OCI-LY1 (cell line): Measurements from ENCODE around the gene MAD1L1.

Experiments
- H2AFZ ChIP-seq: fragments of 200-600 bp; sonication (generic), shearing (Covaris generic); 2 replicates; pipeline ENCODE4 v1.6.0; 2014; ENCODE audit warnings: antibody characterized with exemption, mild to moderate bottlenecking, low read length
- H3F3A ChIP-seq: fragments of 200-600 bp; sonication (generic), shearing (Covaris generic); 2 replicates; pipeline ENCODE4 v1.6.0; 2014; ENCODE audit warnings: mild to moderate bottlenecking, antibody characterized with exemption, low read length, moderate library complexity; ENCODE audit not compliant: insufficient read depth
- H3K27ac ChIP-seq: fragments of 200-600 bp; sonication (generic); 2 replicates; pipeline ENCODE4 v1.5.1; 2014; ENCODE audit warnings: low read length, mixed run types, mild to moderate bottlenecking, low read depth; ENCODE audit not compliant: poor library complexity, severe bottlenecking
- H3K27me3 ChIP-seq: fragments of 200-600 bp; sonication (generic); 2 replicates; pipeline ENCODE4 v1.6.0; 2014; ENCODE audit warnings: antibody characterized with exemption, mild to moderate bottlenecking, low read length, moderate library complexity; ENCODE audit not compliant: insufficient read depth
- H3K36me3 ChIP-seq: fragments of 200-600 bp; sonication (generic); 2 replicates; pipeline ENCODE4 v1.6.1; 2014; ENCODE audit warnings: mild to moderate bottlenecking, antibody characterized with exemption, low read length, moderate library complexity, mixed read lengths; ENCODE audit not compliant: insufficient read depth
- H3K4me1 ChIP-seq: fragments of 200-600 bp; sonication (generic); 2 replicates; pipeline ENCODE4 v1.5.1; 2014; ENCODE audit warnings: mild to moderate bottlenecking, low read length, moderate library complexity; ENCODE audit not compliant: insufficient read depth, severe bottlenecking
- H3K4me2 ChIP-seq: fragments of 200-600 bp; sonication (generic), shearing (Covaris generic); 2 replicates; pipeline ENCODE4 v1.6.1; 2014; ENCODE audit warnings: low read length
- H3K4me3 ChIP-seq: fragments of 200-600 bp; sonication (generic); 2 replicates; pipeline ENCODE4 v1.5.1; 2014; ENCODE audit warnings: low read length, low read depth, mild to moderate bottlenecking, mixed read lengths; ENCODE audit not compliant: poor library complexity, severe bottlenecking
- H3K79me2 ChIP-seq: fragments of 200-600 bp; shearing (Covaris generic); 2 replicates; pipeline ENCODE4 v1.6.1; 2016; ENCODE audit warnings: mixed run types, low read length, mixed read lengths; ENCODE audit not compliant: insufficient read depth
- H3K9ac ChIP-seq: fragments of 200-600 bp; sonication (generic), shearing (Covaris generic); 2 replicates; pipeline ENCODE4 v1.6.1; 2014; ENCODE audit warnings: mild to moderate bottlenecking, low read length, mixed read lengths
- H3K9me2 ChIP-seq: fragments of 200-600 bp; sonication (generic), shearing (Covaris generic); 2 replicates; pipeline ENCODE4 v1.6.1; 2014; ENCODE audit warnings: low read depth, mild to moderate bottlenecking, low read length, mixed read lengths
- H3K9me3 ChIP-seq: fragments of 200-600 bp; shearing (Covaris generic); 2 replicates; pipeline ENCODE4 v1.6.1; 2014; ENCODE audit warnings: low read length, mixed read lengths
- H4K20me1 ChIP-seq: fragments of 200-600 bp; sonication (generic), shearing (Covaris generic); 2 replicates; pipeline ENCODE4 v1.6.0; 2016; ENCODE audit warnings: mild to moderate bottlenecking, low read length; ENCODE audit not compliant: insufficient read depth
- EZH2 ChIP-seq: fragments of 200-600 bp; sonication (generic), shearing (Covaris generic); IDR thresholded peaks from 2 replicates; pipeline ENCODE4 v1.8.0; 2017; ENCODE audit warnings: borderline replicate concordance, mixed run types, mild to moderate bottlenecking, antibody characterized with exemption, low read length, moderate library complexity, mixed read lengths
- TF ChIP-seq, protein P1 (sequence below): fragments of 200-600 bp; sonication (generic), shearing (Covaris generic); IDR thresholded peaks from 2 replicates; pipeline ENCODE4 v1.5.1; 2017; ENCODE audit warnings: mild to moderate bottlenecking, antibody characterized with exemption, low read length, moderate library complexity, mixed read lengths

Gene MAD1L1

GRCh38 chr7:2199956-2200583 lies 32.7 kb downstream of the MAD1L1 start:
- H3K9me2 ChIP-seq = no peaks in the 10 kb centered on the region
- no peaks in the 10 kb centered on the region for H3K79me2 ChIP-seq
- H3K27ac ChIP-seq = no peak overlapping the region
- no peaks in the 10 kb centered on the region for H3K27me3 ChIP-seq
- no peak overlapping the region for H3K9ac ChIP-seq
- no peak overlapping the region for H2AFZ ChIP-seq
- H4K20me1 ChIP-seq = no peaks in the 10 kb centered on the region
- no peak overlapping the region for H3K4me3 ChIP-seq
- no peak for TF ChIP-seq EZH2
- TF ChIP-seq, protein P1, sequence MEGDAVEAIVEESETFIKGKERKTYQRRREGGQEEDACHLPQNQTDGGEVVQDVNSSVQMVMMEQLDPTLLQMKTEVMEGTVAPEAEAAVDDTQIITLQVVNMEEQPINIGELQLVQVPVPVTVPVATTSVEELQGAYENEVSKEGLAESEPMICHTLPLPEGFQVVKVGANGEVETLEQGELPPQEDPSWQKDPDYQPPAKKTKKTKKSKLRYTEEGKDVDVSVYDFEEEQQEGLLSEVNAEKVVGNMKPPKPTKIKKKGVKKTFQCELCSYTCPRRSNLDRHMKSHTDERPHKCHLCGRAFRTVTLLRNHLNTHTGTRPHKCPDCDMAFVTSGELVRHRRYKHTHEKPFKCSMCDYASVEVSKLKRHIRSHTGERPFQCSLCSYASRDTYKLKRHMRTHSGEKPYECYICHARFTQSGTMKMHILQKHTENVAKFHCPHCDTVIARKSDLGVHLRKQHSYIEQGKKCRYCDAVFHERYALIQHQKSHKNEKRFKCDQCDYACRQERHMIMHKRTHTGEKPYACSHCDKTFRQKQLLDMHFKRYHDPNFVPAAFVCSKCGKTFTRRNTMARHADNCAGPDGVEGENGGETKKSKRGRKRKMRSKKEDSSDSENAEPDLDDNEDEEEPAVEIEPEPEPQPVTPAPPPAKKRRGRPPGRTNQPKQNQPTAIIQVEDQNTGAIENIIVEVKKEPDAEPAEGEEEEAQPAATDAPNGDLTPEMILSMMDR = no peak
- peaks cover 6% of the 10 kb centered on the region for H3K9me3 ChIP-seq
- H3K4me2 ChIP-seq = no peak overlapping the region
- H3F3A ChIP-seq = no peaks in the 10 kb centered on the region
- H3K4me1 ChIP-seq = peaks cover 18% of the 10 kb centered on the region
- peaks cover 48% of the 10 kb centered on the region for H3K36me3 ChIP-seq

DNA sequence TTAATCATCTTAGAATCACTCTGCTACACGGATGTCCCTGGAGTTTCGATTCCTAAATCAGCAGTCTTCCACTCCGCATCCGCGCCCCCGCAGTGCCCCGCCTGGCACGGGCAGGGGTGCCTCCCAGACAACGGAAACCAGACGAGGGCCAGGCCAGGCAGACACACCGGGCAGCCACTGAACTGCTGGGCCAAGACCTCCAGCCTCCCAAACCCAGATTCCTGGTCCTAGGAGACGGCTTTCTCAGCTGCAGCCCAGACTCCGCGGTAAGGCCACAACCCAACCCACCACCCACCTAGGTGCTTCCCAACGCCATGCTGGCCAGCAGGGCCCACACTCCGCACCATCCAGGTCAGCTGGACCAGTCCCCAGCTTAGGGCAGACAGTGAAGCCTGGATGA lies 33.2 kb downstream of the MAD1L1 start:
- Histone ChIP-seq H4K20me1 (no peaks in the 10 kb centered on the region), H3K36me3 (peaks cover 50% of the 10 kb centered on the region), H2AFZ (no peak overlapping the region), H3K79me2 (no peaks in the 10 kb centered on the region), H3K4me3 (no peak overlapping the region), H3K27ac (no peak overlapping the region), H3K4me2 (no peak overlapping the region), H3K4me1 (peaks cover 18% of the 10 kb centered on the region), H3K27me3 (no peaks in the 10 kb centered on the region), H3K9ac (no peak overlapping the region), H3F3A (no peaks in the 10 kb centered on the region), H3K9me3 (peaks cover 6% of the 10 kb centered on the region), H3K9me2 (no peaks in the 10 kb centered on the region)
- no peak for TF ChIP-seq EZH2
- TF ChIP-seq, protein P1 = no peak

GRCh38 chr7:2198760-2199159 lies 34.0 kb downstream of the MAD1L1 start:
- TF ChIP-seq EZH2 = no peak
- TF ChIP-seq, protein P1 = no peak
- no peaks in the 10 kb centered on the region for H3K27me3 ChIP-seq
- H4K20me1 ChIP-seq = no peaks in the 10 kb centered on the region
- H3K79me2 ChIP-seq = no peaks in the 10 kb centered on the region
- peaks cover 10% of the 10 kb centered on the region for H3K4me1 ChIP-seq
- H3K4me2 ChIP-seq = no peak overlapping the region
- H3K27ac ChIP-seq = no peak overlapping the region
- H3K9me3 ChIP-seq = peaks cover 6% of the 10 kb centered on the region
- H3K36me3 ChIP-seq = peaks cover 50% of the 10 kb centered on the region
- H3K9ac ChIP-seq = no peak overlapping the region
- H2AFZ ChIP-seq = no peak overlapping the region
- H3F3A ChIP-seq = no peaks in the 10 kb centered on the region
- H3K9me2 ChIP-seq = no peaks in the 10 kb centered on the region
- H3K4me3 ChIP-seq = no peak overlapping the region
